NCI-H2081 treated with DMSO at 0.1 percent for 48 hours (cell line): ENCODE data around the gene KLRD1.
"Not testable (repeated sequence)": the region's sequence is repeated elsewhere in the genome, so short reads cannot be mapped to it uniquely, and the experiment has no call there.

Experiments used
- DNase-seq: peaks from one replicate; lab custom pipeline; 2025; lab: John Stamatoyannopoulos, UW

KLRD1 gene

GRCh38 chr12:10338470-10338869, 30.8 kb downstream of the KLRD1 start:
- not testable (repeated sequence) for DNase-seq

GRCh38 chr12:10339053-10339840, 31.6 kb downstream of the KLRD1 start:
- DNase-seq, result no peak

- not testable (repeated sequence) for DNase-seq
These were observed 33.3 kb downstream of the KLRD1 start for GRCh38 chr12:10340946-10341345.

GRCh38 chr12:10341892-10342509, 34.3 kb downstream of the KLRD1 start:
- DNase-seq, result no peak

- DNase-seq, result not testable (repeated sequence)
These were observed 43.8 kb downstream of the KLRD1 start for GRCh38 chr12:10351457-10351856.

- no peak for DNase-seq
These were observed 46.4 kb downstream of the KLRD1 start for GRCh38 chr12:10354071-10354470.

GRCh38 chr12:10354502-10354901, 46.8 kb downstream of the KLRD1 start:
- DNase-seq, result no peak

- no peak for DNase-seq
These were observed 50.5 kb downstream of the KLRD1 start for GRCh38 chr12:10358131-10358530.

- DNase-seq, result no peak
These were observed 51.3 kb downstream of the KLRD1 start for GRCh38 chr12:10358969-10359368.

GRCh38 chr12:10361084-10361483, 53.4 kb downstream of the KLRD1 start:
- no peak for DNase-seq

- DNase-seq, result no peak
These were observed 54.0 kb downstream of the KLRD1 start for GRCh38 chr12:10361622-10362021.

GRCh38 chr12:10362325-10362724, 54.7 kb downstream of the KLRD1 start:
- no peak for DNase-seq

- DNase-seq, result no peak
These were observed 55.4 kb downstream of the KLRD1 start for GRCh38 chr12:10362828-10363657.

GRCh38 chr12:10363658-10363913, 55.9 kb downstream of the KLRD1 start:
- DNase-seq, result no peak

- no peak for DNase-seq
These were observed 56.5 kb downstream of the KLRD1 start for GRCh38 chr12:10363914-10364814.

- DNase-seq, result no peak
These were observed 57.3 kb downstream of the KLRD1 start for GRCh38 chr12:10364815-10365622.

- DNase-seq, result no peak
These were observed 58.2 kb downstream of the KLRD1 start for GRCh38 chr12:10365696-10366405.

- DNase-seq, result peak; percentile 65
These were observed 59.2 kb downstream of the KLRD1 start for GRCh38 chr12:10366875-10367274.

- not testable (repeated sequence) for DNase-seq
These were observed 60.0 kb downstream of the KLRD1 start for GRCh38 chr12:10367714-10368113.
